Ovary (tissue), 3 donors: Measurements from ENCODE around the gene PRCD.

Experiments
- CTCF ChIP-seq, 3 donors: fragments of 450-650 bp in 2 of 3; fragments of 200-600 bp in 1 of 3; IDR thresholded peaks; one replicate each; pipeline versions ENCODE4 v1.5.1 to v1.8.0; 2016 to 2022; ENCODE audit warnings: antibody characterized with exemption in 3 of 3, mild to moderate bottlenecking in 1 of 3
- POLR2A ChIP-seq: fragments of 450-650 bp; IDR thresholded peaks from one replicate; pipeline ENCODE4 v1.6.1; 2017; ENCODE audit warnings: antibody characterized with exemption, mild to moderate bottlenecking, moderate library complexity
- donor health status: DM: no; HTN: no; CAD: no.

GRCh38 chr17:76541739-76542454 lies 2.1 kb downstream of the PRCD start:
- TF ChIP-seq CTCF (IDR thresholded peaks at IDR 0.05) = no peak
- TF ChIP-seq POLR2A = no peak
